ENCODE measurements around the gene TANGO2. TPM values are rescaled to one million over a fixed set of nuclear protein-coding genes. Genes with fewer than 3 reads are reported as not detected.

TANGO2 gene
- total and polyA plus RNA-seq, 2 donors (not counting 1 experiment from before 2014, with no cell fraction given), result 75.5 to 75.6 TPM

DNA sequence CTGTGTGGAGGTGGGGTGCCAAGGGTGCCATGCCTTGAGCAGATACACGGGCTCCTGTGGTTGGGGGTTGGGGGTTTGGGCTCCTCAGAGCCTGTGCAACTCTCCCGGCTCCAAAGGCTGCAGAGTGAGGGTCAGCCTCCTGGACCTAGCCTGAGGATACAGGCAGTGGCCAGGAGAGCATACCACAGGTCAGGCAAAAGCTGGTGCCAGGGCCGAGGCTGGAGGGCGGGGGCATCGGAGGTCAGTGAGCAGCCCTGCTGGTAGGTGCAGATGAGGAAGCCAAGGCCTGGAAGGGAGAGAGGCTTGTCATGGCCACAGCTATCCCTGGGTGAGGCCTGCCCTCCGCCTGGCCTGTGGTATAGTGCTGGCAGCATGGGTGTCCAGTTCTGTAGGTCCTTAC, 33.6 kb downstream of the TANGO2 start:
- CTCF ChIA-PET, result no interaction called here
- no peaks in the 10 kb centered on the region for H3K9me3 ChIP-seq (ENCODE audit: control extremely low read depth in 1 of 3, control insufficient read depth in 2 of 3, insufficient read depth in 1 of 3, low read length in 2 of 3)
- H4K20me1 ChIP-seq (ENCODE audit: control insufficient read depth, insufficient read depth, low read length, poor library complexity, severe bottlenecking), result peaks cover 14% of the 10 kb centered on the region

DNA sequence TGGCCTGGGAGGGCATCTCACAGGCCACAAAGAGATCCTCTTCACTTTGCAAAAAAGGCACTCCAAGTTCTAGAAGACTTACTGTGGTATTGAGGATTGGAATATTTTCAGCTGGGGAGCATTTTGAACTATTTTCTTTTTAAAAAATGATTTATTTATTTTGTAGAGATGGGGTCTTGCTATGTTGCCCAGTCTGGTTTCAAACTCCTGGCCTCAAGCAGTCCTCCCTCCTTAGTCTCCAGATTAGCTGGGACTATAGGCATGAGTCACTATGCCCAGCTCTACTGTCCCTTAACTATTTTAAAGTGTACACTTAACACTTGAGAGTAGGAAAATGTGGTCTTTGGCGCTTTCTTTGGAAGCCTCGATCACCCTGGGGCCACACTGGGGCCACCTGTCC, 34.2 kb downstream of the TANGO2 start:
- no peaks in the 10 kb centered on the region for H3K27me3 ChIP-seq (replicated peaks in 1 of 4; ENCODE audit: control extremely low read depth in 1 of 4, control insufficient read depth in 3 of 4, insufficient read depth in 4 of 4, low read length in 3 of 4)
- H3K27ac ChIP-seq (ENCODE audit: low read length in 2 of 2), result no peak overlapping the region
- DNase-seq, result no peak
- POLR2A ChIA-PET, result no interaction called here
- no peaks in the 10 kb centered on the region for H3K4me1 ChIP-seq (ENCODE audit: control insufficient read depth in 2 of 2, insufficient read depth in 2 of 2, low read length in 2 of 2)
- Mint-ChIP-seq H3K9me3 (ENCODE audit: insufficient read depth) (no peaks in the 10 kb centered on the region), H3K27me3 (no peaks in the 10 kb centered on the region), H3K27ac (no peak overlapping the region), H3K4me1 (no peaks in the 10 kb centered on the region), H3K4me3 (no peak overlapping the region)
- ATAC-seq (ENCODE audit: low read depth), result no peak
- no peak overlapping the region for H2AFZ ChIP-seq (ENCODE audit: insufficient read depth, low read depth, low read length, poor library complexity, severe bottlenecking)
- H3K9ac ChIP-seq (ENCODE audit: low read length), result no peak overlapping the region
- H3K9me3 ChIP-seq (ENCODE audit: control extremely low read depth in 1 of 3, control insufficient read depth in 2 of 3, insufficient read depth in 1 of 3, low read length in 2 of 3), result no peaks in the 10 kb centered on the region
- CTCF ChIA-PET, result no interaction called here
- no peak overlapping the region for H3K4me3 ChIP-seq (ENCODE audit: control extremely low read depth in 1 of 5, extremely low read depth in 1 of 5, insufficient read depth in 1 of 5, low read depth in 2 of 5, low read length in 4 of 5)
- H3K36me3 ChIP-seq (replicated peaks in 1 of 2; ENCODE audit: control extremely low read depth in 1 of 2, control insufficient read depth in 1 of 2, extremely low read depth in 1 of 2, insufficient read depth in 2 of 2, low read length in 1 of 2), result peaks cover 0 to 66% of the 10 kb centered on the region in 2 experiments
- H4K20me1 ChIP-seq (ENCODE audit: control insufficient read depth, insufficient read depth, low read length, poor library complexity, severe bottlenecking), result peaks cover 14% of the 10 kb centered on the region
- H3K79me2 ChIP-seq (ENCODE audit: control insufficient read depth, insufficient read depth, low read length), result peaks cover 3% of the 10 kb centered on the region
- intact Hi-C loops (cut with micrococcal nuclease), result no loop called here
- TF ChIP-seq, protein P1, sequence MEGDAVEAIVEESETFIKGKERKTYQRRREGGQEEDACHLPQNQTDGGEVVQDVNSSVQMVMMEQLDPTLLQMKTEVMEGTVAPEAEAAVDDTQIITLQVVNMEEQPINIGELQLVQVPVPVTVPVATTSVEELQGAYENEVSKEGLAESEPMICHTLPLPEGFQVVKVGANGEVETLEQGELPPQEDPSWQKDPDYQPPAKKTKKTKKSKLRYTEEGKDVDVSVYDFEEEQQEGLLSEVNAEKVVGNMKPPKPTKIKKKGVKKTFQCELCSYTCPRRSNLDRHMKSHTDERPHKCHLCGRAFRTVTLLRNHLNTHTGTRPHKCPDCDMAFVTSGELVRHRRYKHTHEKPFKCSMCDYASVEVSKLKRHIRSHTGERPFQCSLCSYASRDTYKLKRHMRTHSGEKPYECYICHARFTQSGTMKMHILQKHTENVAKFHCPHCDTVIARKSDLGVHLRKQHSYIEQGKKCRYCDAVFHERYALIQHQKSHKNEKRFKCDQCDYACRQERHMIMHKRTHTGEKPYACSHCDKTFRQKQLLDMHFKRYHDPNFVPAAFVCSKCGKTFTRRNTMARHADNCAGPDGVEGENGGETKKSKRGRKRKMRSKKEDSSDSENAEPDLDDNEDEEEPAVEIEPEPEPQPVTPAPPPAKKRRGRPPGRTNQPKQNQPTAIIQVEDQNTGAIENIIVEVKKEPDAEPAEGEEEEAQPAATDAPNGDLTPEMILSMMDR (IDR thresholded peaks at IDR 0.05), result no peak
- no peak for TF ChIP-seq EZH2 (IDR thresholded peaks at IDR 0.05; ENCODE audit: borderline replicate concordance, insufficient read depth, low read depth, low read length, poor library complexity, severe bottlenecking)
- 100% methylated on average over 1 of the region's 2 CpGs for WGBS (ENCODE audit: insufficient coverage)
- H3K4me2 ChIP-seq (replicated peaks; ENCODE audit: low read depth, low read length, poor library complexity, severe bottlenecking), result no peak overlapping the region

More for the DNA sequence above, 33.6 kb downstream of the TANGO2 start:
- peaks cover 3% of the 10 kb centered on the region for H3K79me2 ChIP-seq (ENCODE audit: control insufficient read depth, insufficient read depth, low read length)
- Mint-ChIP-seq H3K4me1 (no peaks in the 10 kb centered on the region), H3K27ac (no peak overlapping the region), H3K27me3 (no peaks in the 10 kb centered on the region), H3K4me3 (no peak overlapping the region), H3K9me3 (ENCODE audit: insufficient read depth) (no peaks in the 10 kb centered on the region)
- H3K4me2 ChIP-seq (replicated peaks; ENCODE audit: low read depth, low read length, poor library complexity, severe bottlenecking), result no peak overlapping the region
- WGBS (ENCODE audit: insufficient coverage), result 97% methylated on average over 6 of the region's 6 CpGs
- peaks cover 0 to 64% of the 10 kb centered on the region in 2 experiments for H3K36me3 ChIP-seq (replicated peaks in 1 of 2; ENCODE audit: control extremely low read depth in 1 of 2, control insufficient read depth in 1 of 2, extremely low read depth in 1 of 2, insufficient read depth in 2 of 2, low read length in 1 of 2)
- POLR2A ChIA-PET, result no interaction called here
- TF ChIP-seq, protein P1 (IDR thresholded peaks at IDR 0.05), result no peak
- no peak for TF ChIP-seq EZH2 (IDR thresholded peaks at IDR 0.05; ENCODE audit: borderline replicate concordance, insufficient read depth, low read depth, low read length, poor library complexity, severe bottlenecking)
- no peaks in the 10 kb centered on the region for H3K4me1 ChIP-seq (ENCODE audit: control insufficient read depth in 2 of 2, insufficient read depth in 2 of 2, low read length in 2 of 2)
- no peaks in the 10 kb centered on the region for H3K27me3 ChIP-seq (replicated peaks in 1 of 4; ENCODE audit: control extremely low read depth in 1 of 4, control insufficient read depth in 3 of 4, insufficient read depth in 4 of 4, low read length in 3 of 4)
- no peak overlapping the region for H3K27ac ChIP-seq (ENCODE audit: low read length in 2 of 2)
- intact Hi-C loops (cut with micrococcal nuclease), result no loop called here
- DNase-seq (no peak), ATAC-seq (ENCODE audit: low read depth) (no peak)
- no peak overlapping the region for H3K4me3 ChIP-seq (ENCODE audit: control extremely low read depth in 1 of 5, extremely low read depth in 1 of 5, insufficient read depth in 1 of 5, low read depth in 2 of 5, low read length in 4 of 5)
- no peak overlapping the region for H3K9ac ChIP-seq (ENCODE audit: low read length)
- H2AFZ ChIP-seq (ENCODE audit: insufficient read depth, low read depth, low read length, poor library complexity, severe bottlenecking), result no peak overlapping the region

Measured in B cell (primary cell).